Right forelimb (tissue), 1 donor: Measurements from ENCODE around the gene VTCN1.

Experiments used
- DNase-seq: peaks from one replicate; pipeline ENCODE4 v3.0.0-alpha.2; 2018

The VTCN1 gene

GRCh38 chr1:117093870-117094621 is 116.7 kb downstream of the VTCN1 start:
- no peak for DNase-seq
